Prostate gland (tissue), 2 donors: ENCODE data around the gene SCAPER. TPM values are rescaled to one million over a fixed set of nuclear protein-coding genes. Genes with fewer than 3 reads are reported as not detected.

Experiments used
- DNase-seq: peaks from one replicate; pipeline ENCODE4 v3.0.0-alpha.2; 2019; ENCODE audit warnings: low spot score
- H3K27ac ChIP-seq, 2 donors: fragments of 200-600 bp; sonication (generic); 2 replicates each; pipeline ENCODE4 v1.5.1; 2017 to 2019
- H3K27me3 ChIP-seq: fragments of 200-600 bp; sonication (generic); replicated peaks from 2 replicates; pipeline ENCODE4 v1.5.1; 2019; ENCODE audit not compliant: insufficient read depth
- H3K36me3 ChIP-seq, 2 donors: fragments of 200-600 bp; sonication (generic); 1 replicate in 1 of 2; 2 replicates in 1 of 2; pipeline versions ENCODE4 v1.5.1 to v1.8.1; 2017 to 2019
- H3K4me1 ChIP-seq: fragments of 200-600 bp; sonication (generic); replicated peaks from 2 replicates; pipeline ENCODE4 v1.5.1; 2019
- H3K4me3 ChIP-seq, 2 donors: fragments of 200-600 bp; sonication (generic); 2 replicates each; pipeline ENCODE4 v1.5.1; 2017 to 2019
- H3K9me3 ChIP-seq: fragments of 200-600 bp; sonication (generic); 2 replicates; pipeline ENCODE4 v1.5.1; 2017
- POLR2A ChIP-seq: fragments of 450-650 bp; IDR thresholded peaks from one replicate; pipeline ENCODE4 v1.6.1; 2016; ENCODE audit warnings: antibody characterized with exemption, mild to moderate bottlenecking
- POLR2AphosphoS5 ChIP-seq: sonication (generic); formaldehyde crosslinking; IDR thresholded peaks from one replicate; pipeline ENCODE4 v1.6.1; 2017; ENCODE audit warnings: antibody characterized with exemption
- WGBS: methylation state at CpG from one replicate; pipeline ENCODE4 v1.1.5; 2018; 5-methylcytosine and 5-hydroxymethylcytosine counted together
- intact Hi-C: fragments of 100-400 bp; cut with DNase I; formaldehyde crosslinking; loops from one replicate; pipeline ENCODE4 v1.14.2; 2022
- total RNA-seq, 2 donors: library from RNA; depleted of rRNA; stranded (reverse); fragments of >200 nt; gene quantifications; one replicate each; pipeline ENCODE4 v1.1.0, GENCODE V29; 2016
- TF ChIP-seq, protein P1 (sequence below), 4 experiments: fragments of 200-600 bp in 2 of 4; fragments of 450-650 bp in 2 of 4; sonication (generic) in 2 of 4; IDR thresholded peaks; 1 replicate in 3 of 4; 2 replicates in 1 of 4; pipeline ENCODE4 v1.5.1; 2016 to 2019; ENCODE audit warnings: antibody characterized with exemption in 4 of 4, mild to moderate bottlenecking in 2 of 4, moderate library complexity in 2 of 4

SCAPER gene
- total RNA-seq, 2 donors from 2014 or later, result 19.1 to 38.9 TPM

DNA sequence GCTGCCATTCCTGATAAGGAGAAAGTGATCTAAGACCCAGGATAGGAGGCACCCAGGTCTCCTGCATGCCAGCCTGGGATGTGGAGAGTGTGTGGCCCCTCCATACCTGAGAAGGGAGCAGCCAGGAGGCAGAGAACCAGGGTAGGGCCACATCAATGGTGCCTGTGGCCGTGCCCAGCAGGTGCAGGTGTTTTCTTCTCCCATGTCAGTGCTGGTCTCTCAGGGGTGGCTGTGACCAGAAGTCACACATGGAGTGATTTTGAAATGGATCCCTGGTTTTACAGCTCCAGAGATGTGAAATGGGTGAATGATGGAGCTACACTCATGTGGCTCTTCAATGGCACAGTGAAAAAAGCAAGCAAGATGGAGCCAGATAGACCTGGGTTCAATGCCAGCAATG is 571.8 kb downstream of the SCAPER start:
- intact Hi-C loops, result no loop called here
- WGBS, result 94% methylated on average over 1 of the region's 1 CpG

DNA sequence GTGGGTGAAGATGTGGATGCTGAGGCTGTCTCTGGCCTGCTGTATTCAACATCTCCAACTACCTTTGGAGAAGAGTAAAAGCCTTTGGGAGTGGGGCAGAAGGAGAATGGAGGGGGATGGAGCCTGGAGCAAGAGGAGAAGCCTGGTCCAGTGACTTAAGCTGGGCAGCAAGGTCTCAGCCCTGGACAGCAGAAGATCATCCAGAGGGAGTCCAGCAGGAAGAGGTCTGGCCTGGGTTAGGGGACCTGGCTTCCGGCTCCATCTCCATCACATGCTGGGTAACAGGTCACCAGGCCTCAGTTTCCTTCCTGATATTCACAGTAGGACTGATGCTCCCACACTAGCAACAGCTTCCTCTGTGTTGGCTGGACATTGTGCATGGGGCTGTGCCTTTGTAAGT is 572.3 kb downstream of the SCAPER start:
- TF ChIP-seq, protein P1, sequence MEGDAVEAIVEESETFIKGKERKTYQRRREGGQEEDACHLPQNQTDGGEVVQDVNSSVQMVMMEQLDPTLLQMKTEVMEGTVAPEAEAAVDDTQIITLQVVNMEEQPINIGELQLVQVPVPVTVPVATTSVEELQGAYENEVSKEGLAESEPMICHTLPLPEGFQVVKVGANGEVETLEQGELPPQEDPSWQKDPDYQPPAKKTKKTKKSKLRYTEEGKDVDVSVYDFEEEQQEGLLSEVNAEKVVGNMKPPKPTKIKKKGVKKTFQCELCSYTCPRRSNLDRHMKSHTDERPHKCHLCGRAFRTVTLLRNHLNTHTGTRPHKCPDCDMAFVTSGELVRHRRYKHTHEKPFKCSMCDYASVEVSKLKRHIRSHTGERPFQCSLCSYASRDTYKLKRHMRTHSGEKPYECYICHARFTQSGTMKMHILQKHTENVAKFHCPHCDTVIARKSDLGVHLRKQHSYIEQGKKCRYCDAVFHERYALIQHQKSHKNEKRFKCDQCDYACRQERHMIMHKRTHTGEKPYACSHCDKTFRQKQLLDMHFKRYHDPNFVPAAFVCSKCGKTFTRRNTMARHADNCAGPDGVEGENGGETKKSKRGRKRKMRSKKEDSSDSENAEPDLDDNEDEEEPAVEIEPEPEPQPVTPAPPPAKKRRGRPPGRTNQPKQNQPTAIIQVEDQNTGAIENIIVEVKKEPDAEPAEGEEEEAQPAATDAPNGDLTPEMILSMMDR (IDR thresholded peaks at IDR 0.05), result no peak
- TF ChIP-seq POLR2AphosphoS5, result no peak
- WGBS, result 100% methylated on average over 1 of the region's 1 CpG
- Histone ChIP-seq H3K9me3 (no peaks in the 10 kb centered on the region), H3K36me3 (no peaks in the 10 kb centered on the region), H3K27ac (no peak overlapping the region), H3K4me1 (no peaks in the 10 kb centered on the region), H3K4me3 (no peak overlapping the region), H3K27me3 (peaks cover 18% of the 10 kb centered on the region)
- DNase-seq, result no peak
- intact Hi-C loops, result no loop called here

More for the DNA sequence above, 571.8 kb downstream of the SCAPER start:
- Histone ChIP-seq H3K9me3 (no peaks in the 10 kb centered on the region), H3K4me1 (no peaks in the 10 kb centered on the region), H3K27ac (no peak overlapping the region), H3K36me3 (no peaks in the 10 kb centered on the region), H3K4me3 (no peak overlapping the region), H3K27me3 (peaks cover 23% of the 10 kb centered on the region)
- no peak for DNase-seq
- TF ChIP-seq POLR2A, result no peak

DNA sequence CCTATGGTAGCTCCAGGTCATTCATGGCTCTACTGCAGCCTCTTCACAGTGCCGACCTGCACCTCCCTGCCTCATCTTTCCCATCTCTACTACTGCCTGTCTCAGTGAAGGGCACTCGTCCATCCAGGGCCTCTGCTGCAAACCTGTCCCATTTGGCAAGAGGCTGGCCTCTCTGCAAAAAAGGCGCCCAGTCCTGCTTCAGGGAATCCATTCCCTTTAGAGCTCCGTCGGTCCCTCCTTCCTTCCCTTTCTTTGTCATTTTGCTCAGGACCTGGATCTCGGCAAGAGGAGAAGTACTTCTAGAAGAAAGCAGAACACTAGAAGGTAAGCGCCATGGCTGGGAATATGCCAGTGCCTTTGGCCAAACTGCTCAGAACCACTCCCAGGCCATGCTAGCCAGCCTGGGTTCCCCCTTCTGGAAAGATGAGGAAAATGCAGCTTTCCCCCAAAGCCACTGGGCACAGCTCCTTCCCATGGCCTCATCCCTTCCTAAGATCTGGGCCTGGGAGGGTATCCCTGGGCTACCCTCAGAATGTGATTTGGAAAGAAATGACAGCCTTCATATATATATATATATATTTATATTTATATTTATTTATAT is 575.0 kb downstream of the SCAPER start:
- H3K36me3 ChIP-seq, result no peaks in the 10 kb centered on the region
- H3K9me3 ChIP-seq, result no peaks in the 10 kb centered on the region
- no peak overlapping the region for H3K4me3 ChIP-seq
- TF ChIP-seq, protein P1 (IDR thresholded peaks at IDR 0.05), result peak in 2 of 4 experiments; percentile 29 to 47
- no peak for TF ChIP-seq POLR2AphosphoS5
- no peak for TF ChIP-seq POLR2A
- WGBS, result 76% methylated on average over 7 of the region's 7 CpGs
- no peak overlapping the region for H3K27ac ChIP-seq
- no peak for DNase-seq
- H3K27me3 ChIP-seq, result no peaks in the 10 kb centered on the region
- intact Hi-C loops, result no loop called here
- no peaks in the 10 kb centered on the region for H3K4me1 ChIP-seq

DNA sequence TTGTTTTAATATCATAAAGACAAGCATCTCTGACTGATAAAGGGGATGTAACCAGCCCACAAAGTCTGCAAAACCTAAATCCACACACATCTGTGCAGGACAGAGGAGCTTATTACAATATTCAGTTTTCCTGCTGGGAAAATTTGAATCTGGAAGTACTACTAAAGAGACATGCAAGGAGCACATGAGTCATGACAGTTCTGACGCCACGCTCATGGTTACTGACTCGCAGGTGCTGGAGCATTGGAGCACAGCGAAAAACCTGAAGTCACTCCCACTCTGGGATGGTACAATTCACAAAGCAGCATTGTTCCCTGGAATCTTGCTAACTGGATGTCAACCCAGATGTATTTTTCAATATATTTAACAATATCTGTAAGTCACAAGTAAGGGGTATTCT is 576.2 kb downstream of the SCAPER start:
- Histone ChIP-seq H3K27ac (no peak overlapping the region), H3K36me3 (no peaks in the 10 kb centered on the region), H3K27me3 (no peaks in the 10 kb centered on the region), H3K4me1 (no peaks in the 10 kb centered on the region), H3K9me3 (no peaks in the 10 kb centered on the region), H3K4me3 (no peak overlapping the region)
- DNase-seq, result no peak
- 75% methylated on average over 4 of the region's 4 CpGs for WGBS
- intact Hi-C loops, result no loop called here
- TF ChIP-seq POLR2A, result no peak
- no peak for TF ChIP-seq POLR2AphosphoS5
- TF ChIP-seq, protein P1 (IDR thresholded peaks at IDR 0.05), result no peak

DNA sequence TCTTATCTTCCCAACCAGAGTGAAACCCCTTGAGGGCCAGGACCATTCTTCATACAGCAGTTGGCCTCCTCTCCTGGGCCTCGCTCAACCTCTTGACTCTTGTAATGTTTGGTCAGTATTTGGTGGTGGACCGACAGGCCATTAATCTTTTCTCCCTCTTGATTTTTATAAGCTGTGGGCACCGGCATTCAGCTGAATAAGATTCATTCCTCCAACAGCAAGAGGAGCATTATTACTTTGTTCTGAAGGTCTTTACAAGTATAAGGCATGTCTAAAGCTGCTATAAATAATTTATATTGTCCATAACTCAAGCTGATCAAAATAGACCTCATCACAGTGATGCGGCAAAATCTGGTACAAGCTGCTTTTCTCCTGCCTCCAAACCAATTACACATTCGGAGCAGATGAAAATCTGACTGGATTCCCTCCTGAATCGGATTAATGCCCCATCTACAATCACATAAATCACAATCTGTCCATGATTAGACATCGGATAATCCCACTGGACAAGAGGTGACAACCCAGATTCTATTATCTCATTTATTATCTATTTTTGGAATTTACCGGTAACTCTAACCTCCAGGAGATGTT is 576.9 kb downstream of the SCAPER start:
- Histone ChIP-seq H3K9me3 (no peaks in the 10 kb centered on the region), H3K27ac (no peak overlapping the region), H3K36me3 (no peaks in the 10 kb centered on the region), H3K4me1 (no peaks in the 10 kb centered on the region), H3K27me3 (no peaks in the 10 kb centered on the region), H3K4me3 (no peak overlapping the region)
- intact Hi-C loops, result no loop called here
- WGBS, result 56% methylated on average over 8 of the region's 8 CpGs
- TF ChIP-seq POLR2A (no peak), POLR2AphosphoS5 (no peak)
- TF ChIP-seq, protein P1 (IDR thresholded peaks at IDR 0.05), result no peak
- no peak for DNase-seq
